Inferior parietal cortex (tissue), 1 donor: Measurements from ENCODE around the gene LAMTOR3.
"Not testable (repeated sequence)": the region's sequence is repeated elsewhere in the genome, so short reads cannot be mapped to it uniquely, and the experiment has no call there.

ENCODE experiments used
- DNase-seq: peaks from one replicate; pipeline ENCODE4 v3.0.0-alpha.2; 2016; ENCODE audit errors: extremely low spot score

The LAMTOR3 gene

GRCh38 chr4:99830051-99830450 lies 64.2 kb downstream of the LAMTOR3 start:
- DNase-seq: not testable (repeated sequence)

- DNase-seq: no peak
Observed at GRCh38 chr4:99828477-99828876, 65.8 kb downstream of the LAMTOR3 start.
